HL-60/S4 (cell line): ENCODE data around the gene PRAC1.

Source experiments
- in situ Hi-C: fragments of 300-500 bp; cut with MboI; formaldehyde crosslinking; loops from 2 replicates; pipeline ENCODE4 v1.14.3; 2022; ENCODE audit warnings: low sequenced_read_pairs

The PRAC1 gene

GRCh38 chr17:48747445-48748363 lies 25.4 kb upstream of the PRAC1 start:
- in situ Hi-C loops = no loop called here

- in situ Hi-C loops = no loop called here
Measured at GRCh38 chr17:48746916-48747444, 24.7 kb upstream of the PRAC1 start.

- in situ Hi-C loops = no loop called here
Measured at GRCh38 chr17:48745381-48746275, 23.3 kb upstream of the PRAC1 start.

- in situ Hi-C loops = no loop called here
Measured at GRCh38 chr17:48740537-48740936, 18.2 kb upstream of the PRAC1 start.

DNA sequence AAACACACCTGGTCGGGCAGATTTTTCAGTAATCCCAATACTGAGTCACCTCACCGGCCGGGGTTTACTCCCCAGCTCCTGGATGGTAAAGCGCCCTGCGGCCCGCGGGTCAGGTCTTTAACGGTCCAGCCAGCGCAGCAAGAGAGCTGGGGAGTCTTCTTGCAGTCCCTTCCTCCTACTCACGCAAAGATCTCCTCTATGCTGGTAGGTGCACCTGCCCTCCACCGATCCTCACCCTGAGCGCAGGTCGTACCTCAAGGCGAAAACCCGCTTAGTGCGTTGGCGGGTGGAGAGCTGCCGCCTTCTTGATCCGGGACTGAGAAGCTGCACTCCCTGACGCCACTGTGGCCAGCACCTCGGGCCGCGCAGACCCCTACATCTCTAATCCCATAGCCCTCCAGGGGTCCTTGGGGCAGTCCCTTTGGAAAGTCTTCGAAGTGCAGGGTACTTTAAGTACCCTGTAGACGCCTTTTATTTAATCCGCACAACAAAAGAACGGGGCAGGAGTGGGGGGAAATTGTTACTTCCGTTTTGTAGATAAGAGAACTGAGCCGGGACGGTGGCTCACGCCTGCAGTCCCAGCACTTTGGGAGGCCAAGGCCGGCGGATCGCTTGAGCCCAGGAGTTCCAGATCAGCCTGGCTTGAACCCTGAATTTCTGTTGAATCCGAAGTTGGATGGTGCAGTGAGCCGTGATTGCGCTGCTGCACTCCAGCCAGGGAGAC lies 16.6 kb upstream of the PRAC1 start:
- in situ Hi-C loops = no loop called here

- in situ Hi-C loops = no loop called here
Measured at GRCh38 chr17:48738424-48738802, 16.1 kb upstream of the PRAC1 start.

- in situ Hi-C loops = no loop called here
Measured at GRCh38 chr17:48737330-48738043, 15.2 kb upstream of the PRAC1 start.

GRCh38 chr17:48735062-48735351 lies 12.7 kb upstream of the PRAC1 start:
- in situ Hi-C loops = no loop called here

GRCh38 chr17:48734333-48735061 lies 12.2 kb upstream of the PRAC1 start:
- in situ Hi-C loops = no loop called here

GRCh38 chr17:48733632-48734328 lies 11.5 kb upstream of the PRAC1 start:
- in situ Hi-C loops = no loop called here

- in situ Hi-C loops = no loop called here
Measured at GRCh38 chr17:48732688-48733629, 10.6 kb upstream of the PRAC1 start.

- in situ Hi-C loops = no loop called here
Measured at GRCh38 chr17:48731355-48731754, 9.0 kb upstream of the PRAC1 start.

DNA sequence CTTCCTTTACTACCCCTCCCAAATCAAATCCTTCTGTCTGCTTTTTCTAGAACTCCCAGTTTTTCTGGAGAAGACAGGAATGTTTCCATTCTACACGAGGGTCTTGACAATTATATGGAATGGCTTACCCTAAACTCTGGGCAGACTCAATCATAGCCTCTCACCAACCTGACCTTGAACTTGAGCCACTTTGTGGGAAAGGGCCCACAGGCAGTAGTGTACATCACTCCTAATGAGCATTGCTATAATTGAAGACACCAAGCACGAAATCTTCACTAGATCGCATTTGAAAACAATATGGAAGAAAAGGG lies 7.9 kb upstream of the PRAC1 start:
- in situ Hi-C loops = no loop called here

- in situ Hi-C loops = no loop called here
Measured at GRCh38 chr17:48729335-48730239, 7.3 kb upstream of the PRAC1 start.

DNA sequence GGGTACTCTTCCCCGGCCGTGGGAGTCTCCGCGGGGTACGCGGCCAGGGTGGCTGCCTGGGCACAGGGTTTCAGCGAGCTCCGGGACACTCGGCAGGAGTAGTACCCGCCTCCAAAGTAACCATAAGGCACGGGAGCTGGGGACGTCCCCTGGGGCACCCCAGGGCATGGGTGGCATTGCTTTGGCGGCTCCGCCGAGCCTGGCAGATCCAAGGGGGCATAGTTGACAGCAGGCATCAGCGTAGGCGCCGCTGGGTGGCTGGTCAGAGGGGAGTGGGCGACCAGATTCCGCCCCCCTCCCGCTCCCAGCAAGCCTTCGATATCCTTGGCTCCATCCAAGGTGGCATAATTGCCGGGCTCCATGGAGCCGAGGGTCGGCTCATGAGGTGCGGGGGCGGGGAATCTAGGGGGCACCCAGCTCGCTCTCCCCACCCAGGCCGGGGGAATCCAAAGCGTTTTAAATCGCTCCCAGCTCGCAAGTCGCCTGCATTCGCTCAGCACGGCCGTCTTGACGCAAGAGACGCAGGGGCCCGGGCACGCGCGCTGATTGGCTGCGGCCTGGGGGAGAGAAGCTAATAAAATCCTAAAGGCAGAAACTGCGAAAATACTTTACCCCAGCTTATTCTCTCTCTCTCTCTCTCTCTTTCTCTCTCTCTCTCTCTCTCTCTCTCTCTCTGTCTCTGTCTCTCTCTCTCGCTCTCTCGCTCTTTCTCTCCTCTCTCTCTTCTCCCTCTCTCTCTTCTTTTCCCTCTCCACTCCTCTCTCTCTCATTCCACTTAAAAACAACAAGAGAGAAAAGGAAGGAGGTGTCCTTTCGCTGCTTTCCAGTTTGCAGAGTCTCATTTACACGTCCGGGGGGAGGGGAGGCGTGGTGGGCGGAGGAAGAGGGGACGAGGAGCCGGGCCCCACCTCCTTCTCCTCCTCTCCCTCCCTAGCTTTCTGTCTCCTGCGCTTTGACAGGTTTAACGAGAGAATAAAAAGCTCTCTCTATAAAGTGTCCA lies 6.2 kb upstream of the PRAC1 start, which contains the start of gene HOXB13:
Gene HOXB13, minus strand, starts transcription at position 519 of the 1,000 bp plus-strand sequence. Its CDS starts 157 bp downstream, at position 362.
- in situ Hi-C loops = no loop called here
